ENCODE data around the gene M6PR.

The M6PR gene

GRCh38 chr12:8949342-8950220, at the start of gene M6PR:
M6PR (minus strand) TSS chr12:8949645; CDS start chr12:8946404, 3,241 bp downstream.
- peak; percentile 81 to 100 (median 98) for DNase-seq

- no peak for DNase-seq
Measured at GRCh38 chr12:8996682-8997405, 47.4 kb upstream of the M6PR start.

- DNase-seq: no peak
Measured at GRCh38 chr12:8995021-8995775, 45.8 kb upstream of the M6PR start.

GRCh38 chr12:8993827-8994226, 44.4 kb upstream of the M6PR start:
- DNase-seq: no peak

GRCh38 chr12:8991371-8992345, 42.2 kb upstream of the M6PR start:
- no peak for DNase-seq

- no peak for DNase-seq
Measured at GRCh38 chr12:8989413-8989812, 40.0 kb upstream of the M6PR start, which contains the start of gene KLRG1. KLRG1 (plus strand) TSS chr12:8989546; CDS start chr12:8989636, 90 bp downstream.

GRCh38 chr12:8987685-8988084, 38.2 kb upstream of the M6PR start:
- DNase-seq: no peak

- no peak for DNase-seq
Measured at GRCh38 chr12:8987163-8987562, 37.7 kb upstream of the M6PR start.

- DNase-seq: no peak
Measured at GRCh38 chr12:8985213-8985754, 35.8 kb upstream of the M6PR start.

- no peak for DNase-seq
Measured at GRCh38 chr12:8980137-8980536, 30.7 kb upstream of the M6PR start.

- no peak for DNase-seq
Measured at GRCh38 chr12:8970432-8970831, 21.0 kb upstream of the M6PR start.

- DNase-seq: no peak
Measured at GRCh38 chr12:8969861-8970411, 20.5 kb upstream of the M6PR start.

GRCh38 chr12:8968761-8969160, 19.3 kb upstream of the M6PR start:
- no peak for DNase-seq

GRCh38 chr12:8960176-8960575, 10.7 kb upstream of the M6PR start:
- DNase-seq: no peak

- DNase-seq: no peak
Measured at GRCh38 chr12:8958066-8958465, 8.6 kb upstream of the M6PR start.

GRCh38 chr12:8957561-8957960, 8.1 kb upstream of the M6PR start:
- no peak for DNase-seq

- DNase-seq: no peak
Measured at GRCh38 chr12:8956772-8957171, 7.3 kb upstream of the M6PR start.

- no peak for DNase-seq
Measured at GRCh38 chr12:8956073-8956472, 6.6 kb upstream of the M6PR start.

GRCh38 chr12:8953773-8954402, 4.4 kb upstream of the M6PR start:
- DNase-seq: no peak
